HG03432 (cell line): ENCODE results near the gene MGME1.

Experiments used
- ATAC-seq: cut with Tn5 transposase; IDR thresholded peaks from one replicate; pipeline ENCODE4 v1.9.1; 2021; ENCODE audit warnings: mild to moderate bottlenecking, moderate library complexity; ENCODE audit not compliant: unreplicated experiment

MGME1 gene

DNA sequence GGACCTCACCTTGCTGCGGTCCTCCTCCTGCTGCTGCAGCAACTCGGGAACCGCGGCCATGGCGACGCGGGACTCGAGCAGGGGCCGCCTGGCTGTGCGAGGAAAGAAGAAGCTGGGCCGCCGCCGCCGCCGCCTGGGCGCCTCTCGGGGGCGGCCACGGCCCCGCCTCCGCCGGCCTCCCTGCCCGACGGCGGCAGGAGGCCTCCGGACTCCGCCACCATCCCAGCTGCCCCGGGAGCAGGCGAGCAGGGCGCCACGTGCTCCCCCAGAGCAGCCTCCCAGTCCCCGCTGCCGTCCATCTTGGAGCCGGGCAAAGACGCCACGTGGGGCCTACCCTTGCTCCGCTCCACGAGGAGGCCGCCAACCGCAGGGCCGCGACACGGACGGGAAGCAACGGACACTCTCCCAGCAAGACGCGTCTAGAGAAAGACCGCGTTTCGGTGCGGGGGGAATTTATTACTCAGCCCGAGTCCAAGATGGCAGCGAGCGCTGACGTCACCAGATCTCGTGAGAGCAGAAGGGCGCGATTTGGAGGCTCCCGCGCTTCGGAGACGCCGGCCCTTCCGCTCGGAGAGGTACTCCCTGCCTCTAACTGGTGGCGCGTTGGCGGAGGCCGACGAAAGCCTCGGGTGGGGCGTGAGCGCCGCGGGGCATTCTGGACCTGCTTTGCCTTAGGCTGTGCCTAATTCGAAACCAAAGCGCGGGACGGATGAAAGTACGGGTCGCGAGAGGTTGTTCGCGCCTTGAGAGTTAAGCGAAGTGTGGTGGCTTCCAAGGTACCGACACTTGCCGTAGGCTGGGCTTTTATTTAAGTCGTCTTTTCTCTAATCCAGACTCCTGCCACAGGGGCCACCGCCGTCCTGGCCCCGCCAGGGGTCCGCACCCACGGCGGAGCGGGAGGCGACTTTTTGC, at the start of gene MGME1, which contains the start of gene SNX5:
Gene MGME1, plus strand, starts transcription at position 653 of the 912 bp plus-strand sequence. CDS start 842 bp downstream, outside the sequence.
Gene SNX5, minus strand, starts transcription at position 429 of the 912 bp plus-strand sequence. Its CDS starts 369 bp downstream, at position 60.
- peak; percentile 83 for ATAC-seq

DNA sequence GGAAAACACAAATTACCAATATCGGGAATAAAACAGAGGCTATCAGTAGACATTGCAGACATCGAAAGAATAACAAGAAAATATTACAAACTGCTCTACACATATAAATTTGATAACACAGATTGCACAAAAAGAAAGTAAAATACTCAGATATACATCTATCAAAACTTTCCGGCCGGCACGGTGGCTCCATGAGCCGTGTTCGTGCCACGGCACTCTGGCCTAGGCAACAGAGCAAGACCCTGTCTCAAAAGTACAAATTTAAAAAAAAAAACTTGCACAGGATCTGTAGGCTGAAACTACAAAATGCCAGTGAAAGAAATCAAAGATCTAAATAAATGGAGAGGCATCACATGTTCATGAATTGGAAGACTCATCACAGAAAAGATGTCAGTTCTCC, 49.7 kb upstream of the MGME1 start:
- ATAC-seq = no peak

DNA sequence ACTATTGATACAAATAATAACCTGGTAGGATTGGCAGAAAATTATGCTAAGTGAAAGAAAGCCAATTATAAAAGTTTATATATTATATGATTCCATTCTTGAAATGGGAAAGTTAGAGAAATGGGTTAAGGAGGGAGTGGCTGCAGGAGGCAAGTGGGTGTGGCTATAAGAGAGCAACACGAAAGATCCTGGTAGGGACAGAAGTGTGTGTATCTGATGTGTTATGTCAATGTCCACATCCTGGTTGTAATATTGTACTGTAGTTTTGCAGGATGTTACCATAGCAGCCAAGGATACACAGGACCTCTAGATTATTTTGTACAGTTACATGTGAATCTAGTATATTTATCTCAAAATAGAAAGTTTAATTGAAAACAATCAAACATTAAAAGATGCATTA, 47.0 kb upstream of the MGME1 start:
- no peak for ATAC-seq

- ATAC-seq = no peak
Measured at GRCh38 chr20:17925141-17925939, 43.5 kb upstream of the MGME1 start.

DNA sequence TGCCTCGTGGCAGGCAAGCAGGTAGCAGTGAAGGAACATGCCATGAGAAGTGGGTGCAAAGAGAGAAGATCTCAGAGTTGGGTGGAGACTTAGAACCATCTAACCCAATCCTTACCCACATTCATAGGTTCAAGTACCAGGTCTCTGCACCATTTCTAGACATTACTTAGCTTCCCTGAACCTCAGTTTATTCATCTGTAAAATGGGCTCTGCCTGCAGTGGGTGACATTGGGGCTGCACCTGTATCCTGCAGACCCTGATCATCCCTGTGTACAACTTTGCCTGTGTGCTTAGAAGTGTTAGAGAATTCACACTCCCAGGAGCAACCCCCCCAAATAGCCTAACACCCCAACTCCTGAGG, 42.9 kb upstream of the MGME1 start:
- no peak for ATAC-seq

DNA sequence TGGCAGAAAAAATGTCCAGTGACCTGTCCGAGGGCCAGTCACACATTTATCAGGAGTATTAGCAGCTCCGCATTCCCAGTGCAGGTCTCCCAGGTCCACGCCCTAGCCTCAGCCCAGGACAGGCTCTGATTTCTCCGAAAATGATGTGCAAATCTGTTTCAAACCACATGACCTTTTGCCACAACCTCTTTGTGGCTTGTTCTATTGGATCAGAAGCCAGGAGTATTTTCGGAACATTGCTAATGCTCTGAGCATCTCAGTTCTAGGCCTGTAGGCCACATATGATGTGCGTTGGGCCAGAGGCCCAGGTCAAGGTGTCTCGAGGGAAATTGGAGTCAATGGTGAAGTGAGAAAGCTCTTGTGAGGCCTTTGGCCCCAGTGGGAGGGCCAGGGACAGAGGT, 40.6 kb upstream of the MGME1 start:
- ATAC-seq = no peak

GRCh38 chr20:17928633-17929311, 40.0 kb upstream of the MGME1 start:
- no peak for ATAC-seq

DNA sequence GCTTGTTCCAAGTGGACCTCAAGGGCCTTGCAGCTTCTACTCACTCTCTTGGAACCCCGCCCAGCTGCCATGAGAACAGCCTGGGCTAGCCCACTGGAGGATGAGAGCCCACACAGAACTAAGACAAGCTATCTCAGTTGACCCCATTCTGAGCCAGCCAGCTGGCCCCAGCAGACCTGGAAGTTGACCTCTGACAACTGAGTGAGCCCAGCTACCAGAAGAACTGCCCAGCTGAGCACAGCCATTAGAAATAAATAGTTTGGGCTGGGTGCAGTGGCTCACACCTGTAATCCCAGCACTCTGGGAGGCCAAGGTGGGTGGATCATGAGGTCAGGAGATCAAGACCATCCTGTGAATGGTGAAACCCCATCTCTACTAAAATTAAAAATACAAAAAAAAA, 37.3 kb upstream of the MGME1 start:
- no peak for ATAC-seq

DNA sequence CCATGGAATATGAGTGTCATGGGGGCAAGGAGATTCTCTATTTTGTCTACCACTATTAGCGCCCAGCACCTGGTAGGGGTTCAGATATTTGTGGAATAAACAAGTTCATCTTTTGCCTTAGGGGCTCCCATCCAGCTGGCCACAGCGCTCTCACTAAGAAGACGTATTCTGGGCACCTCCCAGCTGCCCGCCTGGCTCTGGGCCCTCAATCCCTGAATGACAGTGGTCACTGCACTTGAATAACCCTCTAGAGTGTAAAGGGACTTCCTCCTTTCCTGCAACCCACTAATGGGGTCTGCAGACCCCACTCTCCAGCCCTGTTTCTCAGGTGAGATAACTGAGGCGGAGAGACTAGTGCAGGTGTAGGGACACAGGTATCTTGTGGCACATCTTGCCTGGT, 36.4 kb upstream of the MGME1 start:
- no peak for ATAC-seq

- no peak for ATAC-seq
Measured at GRCh38 chr20:17933121-17933520, 35.7 kb upstream of the MGME1 start.

DNA sequence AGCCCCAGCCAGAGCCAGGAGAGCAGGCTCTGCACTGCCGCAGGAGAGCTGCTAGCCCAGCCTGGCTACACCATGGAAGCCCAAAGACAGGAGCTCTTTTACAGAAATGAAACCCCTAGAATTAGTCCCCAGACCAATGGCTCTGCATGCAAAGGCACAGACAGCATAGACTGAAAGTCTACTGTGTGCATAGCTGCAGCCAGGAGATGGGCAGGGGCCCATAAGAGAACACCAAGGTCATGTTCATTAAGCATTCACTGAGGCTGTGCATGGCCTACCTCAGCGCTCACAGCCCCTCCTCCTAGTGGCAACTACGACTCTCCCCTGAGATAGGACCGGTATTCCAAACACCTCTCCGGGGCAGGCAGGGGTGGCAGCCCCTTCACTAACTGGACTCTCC, 35.1 kb upstream of the MGME1 start:
- ATAC-seq = no peak

- no peak for ATAC-seq
Measured at GRCh38 chr20:17934141-17934862, 34.5 kb upstream of the MGME1 start.

DNA sequence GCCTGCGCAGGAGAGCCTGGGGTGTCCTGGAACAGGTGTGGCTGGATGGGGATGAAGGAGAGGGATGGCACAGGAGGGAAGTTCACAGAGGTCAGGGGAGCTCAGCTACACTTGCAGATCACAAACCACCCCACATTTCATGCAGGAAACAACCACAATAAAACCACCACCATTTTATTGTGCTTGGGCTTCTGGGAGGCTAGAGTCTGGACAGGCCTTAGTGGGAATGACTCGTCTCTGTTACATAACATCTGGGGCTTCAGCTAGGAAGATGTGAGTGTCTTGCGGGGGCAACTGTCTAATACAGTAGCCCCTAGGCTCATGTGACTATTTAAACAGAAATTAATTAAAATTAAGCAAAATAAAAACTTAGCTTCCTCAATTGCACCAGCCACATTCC, 33.6 kb upstream of the MGME1 start:
- no peak for ATAC-seq

DNA sequence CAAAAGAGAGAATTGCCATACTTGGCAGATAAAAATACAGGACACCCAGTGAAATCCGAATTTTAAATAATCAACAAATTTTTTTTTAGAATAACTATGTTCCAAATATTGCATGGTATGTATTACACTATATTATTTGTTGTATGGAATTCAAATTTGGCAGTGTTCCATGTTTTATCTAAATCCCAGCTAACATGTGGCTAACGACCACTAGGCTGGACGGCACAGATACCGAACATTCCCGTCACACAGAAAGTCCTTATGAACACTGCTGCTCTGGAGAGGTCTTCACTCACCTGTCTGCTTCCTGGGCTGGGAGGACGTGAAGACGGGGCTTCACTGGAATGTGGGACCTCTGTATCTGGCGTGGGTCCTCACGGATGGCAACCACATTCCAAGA, 33.1 kb upstream of the MGME1 start:
- no peak for ATAC-seq

DNA sequence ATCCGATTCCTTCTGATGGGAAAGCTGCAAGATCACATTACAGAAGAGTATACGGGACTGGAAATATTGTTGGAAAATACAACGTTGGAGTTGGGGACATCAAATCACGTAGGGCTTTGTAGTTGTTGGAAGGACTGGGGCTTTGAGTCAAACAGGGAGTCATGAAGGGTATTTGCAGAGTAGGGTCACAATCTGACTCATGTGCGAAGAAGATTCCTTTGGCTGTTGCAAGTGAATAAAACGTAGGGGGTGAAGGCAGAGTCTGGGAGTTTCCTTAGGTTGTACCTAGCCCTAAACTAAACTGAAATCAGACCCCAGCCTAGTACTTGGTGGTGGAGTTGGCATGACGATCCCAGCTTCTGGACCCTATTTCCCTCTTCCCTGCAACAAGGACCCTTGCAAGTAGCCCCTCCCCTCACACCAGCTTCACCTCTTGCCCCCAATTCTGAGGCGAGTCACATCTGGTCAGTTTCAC, 32.5 kb upstream of the MGME1 start:
- ATAC-seq = no peak

- ATAC-seq = no peak
Measured at GRCh38 chr20:17936761-17937732, 31.8 kb upstream of the MGME1 start.

DNA sequence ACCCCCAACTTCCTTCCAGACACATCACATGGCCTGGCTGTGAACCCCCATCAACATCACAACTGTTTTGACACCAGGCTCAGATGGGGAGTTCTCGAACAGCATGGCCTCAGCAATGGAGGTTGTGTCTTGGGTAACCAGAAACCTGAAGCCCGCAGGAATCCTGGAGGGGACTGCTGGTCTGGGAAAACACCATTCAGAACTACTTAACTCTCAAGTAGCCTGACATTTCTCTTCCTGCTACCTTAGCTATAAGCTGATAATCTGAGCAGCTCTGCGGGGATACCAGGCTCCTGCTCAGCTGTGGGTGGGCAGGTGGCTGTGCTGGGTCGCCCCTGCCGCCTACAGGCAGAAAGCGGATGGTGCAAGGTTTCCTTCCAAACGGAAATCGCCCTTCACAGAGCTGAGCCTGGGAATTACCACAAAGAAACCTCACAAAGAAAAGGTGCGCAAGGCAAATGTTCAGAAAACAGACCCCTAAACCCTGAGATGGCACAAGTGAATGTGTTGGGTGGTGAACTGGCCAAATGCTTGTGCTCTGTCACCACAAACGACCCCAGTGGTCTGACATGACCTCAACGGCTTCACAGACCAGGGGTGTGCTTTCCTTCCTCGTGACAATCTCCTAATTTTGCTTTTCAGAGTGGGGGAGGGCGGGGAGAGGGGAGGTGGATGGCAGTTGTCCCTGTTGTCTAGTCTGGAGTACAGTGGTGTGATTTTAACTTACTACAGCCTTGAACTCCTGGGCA, 29.8 kb upstream of the MGME1 start:
- peak; percentile 84 for ATAC-seq

DNA sequence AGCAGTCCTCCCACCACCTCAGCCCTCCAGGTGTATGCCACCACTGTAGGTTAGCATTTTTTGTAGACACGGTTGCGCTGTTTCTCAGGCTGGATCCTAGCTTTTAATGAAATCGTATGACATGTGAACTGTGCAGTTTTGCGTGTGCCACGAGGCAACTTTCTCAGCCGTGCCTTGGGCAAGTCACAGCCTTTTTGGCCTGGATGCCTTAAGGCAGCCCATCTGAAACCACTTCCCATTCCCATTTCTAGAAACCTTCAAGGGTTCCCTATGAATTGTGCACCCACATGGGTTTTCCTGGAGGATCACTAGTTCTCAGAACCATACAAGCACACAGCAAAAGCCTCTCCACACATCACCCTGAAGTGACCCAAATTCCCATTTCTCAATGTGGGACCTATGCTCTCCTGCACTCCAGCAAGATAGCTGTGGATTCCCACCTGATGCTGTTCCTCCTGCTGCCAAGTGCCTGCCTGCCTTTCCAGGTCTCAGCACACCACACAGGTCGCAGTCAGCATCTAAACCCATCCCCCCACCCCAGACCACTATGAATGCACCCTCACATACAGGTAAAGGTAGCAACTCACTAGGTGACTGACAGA, 29.1 kb upstream of the MGME1 start:
- ATAC-seq = no peak
